ENCODE results near the gene ABCB10.
"Not testable (repeated sequence)": the region's sequence is repeated elsewhere in the genome, so short reads cannot be mapped to it uniquely, and the experiment has no call there.

ABCB10 gene

DNA sequence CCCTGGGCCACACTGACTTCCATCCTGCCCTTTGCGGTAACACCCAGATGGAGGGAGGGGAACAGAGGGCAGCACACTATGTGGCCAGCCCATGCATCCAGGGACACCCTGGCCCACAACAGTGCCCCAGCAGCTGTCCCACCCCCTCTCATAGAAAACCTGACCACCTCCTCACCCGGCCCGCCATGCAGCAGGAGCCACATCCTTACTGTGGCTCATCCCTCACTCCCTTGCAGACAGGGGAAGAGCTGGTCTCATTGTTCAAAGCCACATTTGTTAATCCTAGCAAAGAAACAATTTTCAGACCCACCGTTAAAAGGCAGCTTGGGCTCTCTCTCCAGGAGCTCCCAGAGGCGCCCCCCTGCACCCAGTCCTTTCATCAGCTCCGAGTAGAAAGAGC, 27.2 kb downstream of the ABCB10 start:
- no peak for DNase-seq

DNA sequence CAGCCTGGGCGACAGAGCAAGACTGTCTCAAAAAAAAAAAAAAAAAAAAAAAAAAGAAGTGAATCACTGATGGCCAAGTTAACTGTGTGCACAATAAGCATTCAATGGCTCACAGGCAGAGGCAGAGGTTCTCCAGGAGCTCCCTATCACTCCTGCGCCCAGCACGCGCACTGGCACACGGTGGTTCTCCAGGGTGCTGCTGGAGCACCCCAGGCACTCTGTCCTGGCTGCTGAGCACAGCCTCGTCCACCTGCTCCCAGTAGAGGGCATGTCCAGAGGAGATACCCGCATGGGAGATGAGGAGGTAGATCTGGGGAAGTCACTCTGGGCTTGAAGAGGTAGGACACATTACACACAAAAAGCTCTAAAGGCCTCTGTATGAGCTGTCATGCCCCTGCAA, 28.9 kb downstream of the ABCB10 start:
- no peak for DNase-seq

DNA sequence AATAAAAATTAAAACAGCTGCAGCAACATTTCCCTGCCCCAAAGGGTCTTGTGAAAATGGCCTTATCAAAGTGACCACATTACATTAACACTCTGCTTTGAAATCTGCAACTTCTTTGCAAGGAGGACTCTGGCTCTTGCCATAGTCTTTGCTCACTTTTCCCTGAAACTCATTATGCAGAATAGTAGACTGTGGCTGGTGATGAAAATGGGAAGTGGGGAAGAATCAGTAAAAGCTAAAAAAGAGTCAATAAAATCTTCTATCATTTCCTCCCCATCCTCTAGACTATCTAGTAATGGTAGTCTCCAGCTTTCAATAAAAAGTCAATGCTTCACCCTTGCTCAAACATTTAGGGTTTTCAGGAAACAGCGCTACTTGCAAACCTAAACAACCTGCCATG, 31.8 kb downstream of the ABCB10 start:
- DNase-seq, result no peak

DNA sequence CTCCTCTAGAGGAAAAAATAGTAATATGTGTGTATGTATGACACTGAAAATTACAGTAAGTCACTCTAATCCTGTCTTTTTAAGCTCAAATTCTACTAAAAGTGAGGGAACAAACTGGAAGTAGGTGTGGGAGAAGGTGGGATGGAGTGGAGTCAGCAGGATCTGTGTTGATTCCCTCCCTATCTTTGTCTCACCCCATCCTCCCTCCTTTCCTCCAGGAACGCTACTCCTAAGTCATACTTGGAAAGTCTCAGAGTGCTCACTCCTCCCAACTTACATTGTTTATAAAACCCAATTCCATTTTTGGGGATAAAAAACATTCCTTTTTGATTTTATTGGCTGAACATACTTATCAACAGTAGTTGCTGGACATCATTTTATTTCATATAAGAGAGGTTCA, 35.5 kb downstream of the ABCB10 start:
- DNase-seq, result no peak

DNA sequence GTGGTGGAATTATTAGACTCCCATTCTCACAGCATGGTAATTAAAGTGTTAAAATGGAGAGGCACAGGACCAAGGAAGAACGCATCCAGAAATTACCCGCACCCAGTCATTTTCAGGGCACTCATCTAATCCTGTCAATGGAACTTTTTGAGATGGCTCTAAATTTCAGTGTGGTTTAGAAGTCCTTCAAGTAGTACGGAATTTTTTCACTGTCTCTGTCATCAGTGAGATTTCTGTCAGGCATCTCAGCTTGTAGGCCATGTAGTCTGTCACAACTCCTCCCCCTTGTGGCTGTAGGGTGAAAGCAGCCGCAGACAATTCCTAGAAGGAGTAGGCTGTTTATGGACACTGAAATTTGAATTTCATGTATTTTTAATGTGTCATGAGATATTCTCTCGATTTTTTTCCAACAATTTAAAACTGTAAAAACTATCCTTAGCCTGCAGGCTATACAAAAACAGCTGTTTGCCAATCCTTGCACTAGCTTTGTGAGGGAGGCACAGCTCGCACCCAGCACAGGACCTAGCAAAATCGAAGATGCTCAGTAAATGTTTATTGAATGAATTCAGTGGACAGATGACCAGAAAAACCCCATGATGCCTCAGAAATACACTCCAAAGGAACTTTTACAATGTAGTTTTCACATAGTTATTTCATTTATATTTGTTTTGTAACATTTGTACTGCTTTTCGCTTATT, 43.8 kb downstream of the ABCB10 start:
- peak; percentile 65 for DNase-seq

DNA sequence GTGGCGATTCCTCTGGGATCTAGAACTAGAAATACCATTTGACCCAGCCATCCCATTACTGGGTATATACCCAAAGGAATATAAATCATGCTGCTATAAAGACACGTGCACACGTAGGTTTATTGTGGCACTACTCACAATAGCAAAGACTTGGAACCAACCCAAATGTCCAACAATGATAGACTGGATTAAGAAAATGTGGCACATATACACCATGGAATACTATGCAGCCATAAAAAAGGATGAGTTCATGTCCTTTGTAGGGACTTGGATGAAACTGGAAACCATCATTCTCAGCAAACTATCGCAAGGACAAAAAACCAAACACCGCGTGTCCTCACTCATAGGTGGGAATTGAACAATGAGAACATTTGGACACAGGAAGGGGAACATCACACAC, 46.9 kb downstream of the ABCB10 start:
- DNase-seq, result not testable (repeated sequence)

DNA sequence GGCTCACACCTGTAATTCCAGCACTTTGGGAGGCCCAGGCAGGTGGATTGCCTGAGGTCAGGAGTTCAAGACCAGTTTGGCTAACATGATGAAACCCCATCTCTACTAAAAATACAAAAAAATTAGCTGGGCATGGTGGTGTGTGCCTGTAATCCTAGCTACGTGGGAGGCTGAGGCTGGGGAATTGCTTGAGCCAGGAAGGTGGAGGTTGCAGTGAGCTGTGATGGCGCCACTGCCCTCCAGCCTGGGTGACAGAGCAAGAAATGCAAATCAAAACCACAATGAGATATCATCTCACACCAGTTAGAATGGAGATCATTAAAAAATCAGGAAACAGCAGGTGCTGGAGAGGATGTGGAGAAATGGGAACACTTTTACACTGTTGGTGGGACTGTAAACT, 47.3 kb downstream of the ABCB10 start:
- not testable (repeated sequence) for DNase-seq

DNA sequence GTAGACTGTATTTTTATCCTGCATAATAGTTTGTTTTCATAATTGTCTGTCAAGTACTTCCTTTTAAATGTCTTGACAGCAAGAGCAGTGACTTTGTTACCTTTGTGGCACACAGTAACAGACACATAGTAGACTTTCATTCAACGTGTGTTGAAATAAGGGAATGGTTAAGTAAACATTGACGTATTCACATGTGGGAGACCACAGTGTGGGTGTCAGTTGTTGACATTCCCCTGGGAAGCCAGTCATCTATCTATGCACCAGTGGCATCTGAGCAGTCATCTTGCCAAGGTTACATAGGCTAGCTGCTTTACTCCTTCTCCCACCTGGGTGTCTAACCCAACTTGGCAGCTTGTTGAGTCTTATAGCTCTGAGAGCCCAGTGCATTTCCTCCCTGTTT, 48.9 kb downstream of the ABCB10 start:
- no peak for DNase-seq

DNA sequence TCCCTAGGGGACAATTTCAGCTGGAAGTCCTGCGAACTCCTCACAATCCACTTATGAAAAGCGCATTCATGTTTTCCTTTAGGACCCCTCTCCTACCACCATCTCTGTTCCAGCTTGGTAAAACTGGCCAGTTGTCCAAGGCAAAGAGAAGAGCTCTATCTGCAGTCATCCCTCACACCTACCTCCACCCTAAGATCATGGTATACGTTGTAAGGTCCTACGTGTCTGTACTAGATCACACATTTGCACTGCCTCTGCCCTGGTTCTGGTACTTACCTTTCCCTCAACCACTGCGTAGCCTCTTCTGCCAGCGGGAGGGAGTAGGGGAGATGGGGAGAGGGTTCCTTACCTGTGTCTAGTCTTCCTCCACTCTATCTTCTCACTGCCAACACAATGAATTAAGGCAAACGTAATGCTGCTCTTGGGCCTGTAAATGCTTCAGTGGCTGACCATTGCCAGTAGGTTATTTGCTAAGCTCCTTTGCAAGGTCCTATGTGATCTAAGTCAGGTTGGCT, 49.6 kb downstream of the ABCB10 start:
- no peak for DNase-seq

DNA sequence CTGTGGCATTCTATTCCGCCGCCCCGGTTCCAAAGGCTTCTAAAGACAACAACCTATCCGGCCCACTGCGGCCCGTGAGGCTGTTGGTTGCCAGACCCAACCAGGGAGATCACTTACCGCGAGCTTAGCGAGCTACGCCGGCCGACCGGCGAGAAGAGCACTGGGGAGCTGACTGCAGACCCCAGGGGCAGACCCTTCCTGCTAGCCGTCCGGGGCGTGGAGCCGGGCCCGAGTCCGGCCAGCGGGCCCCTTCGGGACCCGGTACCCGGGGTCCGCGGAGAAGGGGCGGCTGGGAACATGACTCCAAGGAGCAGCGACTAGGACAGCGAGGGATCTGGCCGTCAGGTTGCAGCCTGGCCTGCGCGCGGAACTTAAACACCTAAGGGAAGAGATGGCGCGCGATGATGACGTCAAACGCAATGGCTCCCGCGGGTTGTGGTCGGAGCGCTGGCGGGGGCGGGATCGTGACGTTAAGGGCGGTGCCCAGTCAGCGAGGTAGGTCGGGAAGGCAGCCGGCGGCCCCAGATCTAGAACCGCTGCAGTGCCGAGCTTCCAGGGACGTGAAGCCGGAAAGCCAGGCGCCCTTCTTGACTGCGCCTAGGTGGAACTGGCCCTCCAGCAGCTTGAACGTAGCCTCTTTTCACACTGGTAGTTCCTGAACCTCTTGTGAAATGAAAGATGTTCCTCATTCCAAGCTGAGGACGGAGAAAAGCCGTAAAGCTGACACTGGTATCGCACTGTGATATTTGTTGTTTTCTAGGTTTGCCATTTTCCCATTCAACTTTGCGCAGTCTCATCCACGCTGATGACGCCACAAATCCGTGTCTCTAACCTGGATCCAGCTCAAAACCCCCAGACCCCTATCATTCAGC, 50.3 kb downstream of the ABCB10 start, which contains the start of gene NUP133:
Gene NUP133 (minus strand): TSS at position 391 of the 872 bp plus-strand sequence. CDS start 92 bp downstream, at position 299.
- DNase-seq, result peak; percentile 98

DNA sequence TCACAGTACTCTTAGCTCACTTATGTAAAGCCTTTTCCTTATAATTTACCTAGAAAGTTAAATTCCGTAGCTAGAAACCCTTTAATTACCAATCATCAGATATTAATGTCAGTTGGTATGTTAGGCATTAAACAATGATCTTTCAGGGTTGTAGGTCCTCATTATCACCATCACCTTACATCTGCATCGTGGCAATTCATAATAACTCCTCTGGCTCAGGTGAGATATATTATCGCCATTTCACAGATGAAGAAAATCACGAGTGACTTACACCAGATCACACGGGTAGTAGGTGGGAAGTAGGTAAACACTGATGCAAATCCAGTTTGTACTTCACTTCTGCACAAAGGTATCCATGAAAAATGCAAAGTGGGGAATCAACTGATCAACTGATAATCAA, 51.0 kb downstream of the ABCB10 start:
- DNase-seq, result no peak

DNA sequence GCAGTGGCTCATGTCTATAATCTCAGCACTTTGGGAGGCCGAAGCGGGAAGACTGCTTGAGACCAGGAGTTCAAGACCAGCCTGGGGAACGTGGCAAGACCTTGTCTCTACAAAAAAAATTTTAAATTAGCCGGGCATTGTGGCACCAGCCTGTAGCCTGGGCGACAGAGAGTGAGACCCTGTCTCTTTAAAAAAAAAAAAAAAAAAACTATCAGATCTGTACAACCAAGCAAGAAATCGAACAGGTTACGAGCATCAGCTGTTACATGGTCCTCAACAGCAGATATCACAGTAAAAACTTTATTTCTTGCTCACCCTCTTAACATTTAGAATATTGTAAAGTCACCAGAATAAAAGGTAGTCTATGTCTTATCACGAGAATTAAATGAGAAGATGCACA, 51.9 kb downstream of the ABCB10 start:
- DNase-seq, result no peak

DNA sequence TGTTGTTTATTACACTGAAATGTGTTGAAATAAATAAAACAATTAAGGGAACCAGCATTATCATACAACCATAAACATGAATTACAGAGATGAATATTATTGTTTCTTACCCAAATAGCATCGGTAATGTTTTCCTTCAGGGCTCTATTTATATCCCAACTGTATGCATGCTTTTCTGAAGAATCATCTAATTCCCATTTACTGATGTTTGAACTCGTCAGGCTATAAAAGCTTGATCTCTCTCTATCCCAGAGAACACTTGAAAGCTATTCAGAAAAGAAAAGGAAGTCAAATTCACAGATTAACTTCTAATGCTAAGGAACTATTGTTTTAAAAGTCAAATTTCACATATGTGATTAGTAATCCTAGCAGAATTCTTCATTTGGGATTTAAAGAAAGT, 62.7 kb downstream of the ABCB10 start:
- DNase-seq, result no peak

DNA sequence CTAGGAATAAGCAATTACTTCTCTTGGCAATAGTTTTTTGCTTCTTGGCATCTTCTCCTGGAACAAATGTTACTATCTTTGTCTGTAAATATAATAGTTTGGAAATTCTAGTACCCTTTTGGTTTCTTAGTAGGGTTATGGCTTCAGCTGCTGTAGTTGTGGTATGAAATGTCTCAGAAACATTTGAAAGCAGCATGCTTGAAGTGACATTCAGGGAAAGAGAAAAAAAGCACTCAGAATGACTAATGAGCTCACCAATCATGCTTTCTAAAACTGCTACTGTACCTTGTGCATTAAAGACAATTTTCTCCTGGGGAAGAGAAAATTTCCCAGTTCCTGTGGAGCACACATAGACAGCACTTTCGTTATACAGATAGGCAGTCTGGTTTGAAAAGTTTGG, 71.3 kb downstream of the ABCB10 start:
- no peak for DNase-seq

DNA sequence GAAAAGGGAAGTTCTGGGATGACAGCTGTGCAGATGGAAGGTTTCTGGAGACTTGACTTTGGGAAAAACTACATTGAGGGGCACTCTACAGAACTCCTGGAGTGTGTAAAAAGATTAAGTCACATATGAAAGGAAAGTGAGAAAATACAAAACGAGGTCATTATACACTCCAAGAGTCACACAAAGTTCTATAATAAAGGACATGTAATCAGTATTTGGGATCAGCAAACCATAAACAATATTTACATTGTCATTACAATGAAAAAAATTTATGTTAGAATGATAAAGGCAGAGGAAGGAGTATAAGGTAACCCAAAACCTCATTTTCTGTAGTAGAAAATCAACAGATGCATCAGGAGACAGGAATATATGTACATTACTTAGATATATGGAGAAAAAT, 73.2 kb downstream of the ABCB10 start:
- no peak for DNase-seq

DNA sequence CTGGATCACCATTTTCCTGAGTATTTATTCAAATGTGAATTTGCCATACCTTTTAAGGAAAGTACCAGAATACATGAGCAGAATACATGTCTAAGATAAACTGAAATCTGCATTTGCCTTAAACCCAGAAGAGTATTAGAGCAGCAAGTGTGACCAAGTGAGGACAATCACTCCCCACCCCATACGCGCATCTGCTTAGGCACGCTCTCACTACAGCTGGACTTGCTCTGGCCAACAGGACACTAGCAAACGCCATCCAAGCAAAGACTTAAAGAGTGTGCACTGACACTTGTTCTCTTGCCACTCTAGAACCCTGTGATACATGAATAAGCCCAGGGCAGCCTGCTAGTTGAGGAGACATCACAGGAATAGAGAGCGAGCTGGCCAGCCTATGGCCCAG, 76.0 kb downstream of the ABCB10 start:
- no peak for DNase-seq

DNA sequence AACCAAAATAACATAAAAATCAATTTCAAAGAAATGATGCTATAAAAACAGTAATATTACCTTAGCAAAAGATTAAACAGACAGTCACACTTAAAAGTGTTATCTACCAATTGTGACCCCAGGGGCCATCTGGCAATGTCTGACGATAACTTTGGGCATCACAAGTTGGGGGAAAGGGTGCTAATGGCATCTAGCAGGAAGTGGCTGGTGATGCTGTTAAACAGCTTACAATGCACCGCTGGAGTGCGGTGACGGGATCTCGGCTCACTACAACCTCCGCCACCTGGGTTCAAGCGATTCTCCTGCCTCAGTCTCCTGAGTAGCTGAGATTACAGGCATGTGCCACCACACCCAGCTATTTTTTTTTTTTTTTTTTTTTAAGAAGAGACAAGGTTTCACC, 78.0 kb downstream of the ABCB10 start:
- DNase-seq, result no peak

DNA sequence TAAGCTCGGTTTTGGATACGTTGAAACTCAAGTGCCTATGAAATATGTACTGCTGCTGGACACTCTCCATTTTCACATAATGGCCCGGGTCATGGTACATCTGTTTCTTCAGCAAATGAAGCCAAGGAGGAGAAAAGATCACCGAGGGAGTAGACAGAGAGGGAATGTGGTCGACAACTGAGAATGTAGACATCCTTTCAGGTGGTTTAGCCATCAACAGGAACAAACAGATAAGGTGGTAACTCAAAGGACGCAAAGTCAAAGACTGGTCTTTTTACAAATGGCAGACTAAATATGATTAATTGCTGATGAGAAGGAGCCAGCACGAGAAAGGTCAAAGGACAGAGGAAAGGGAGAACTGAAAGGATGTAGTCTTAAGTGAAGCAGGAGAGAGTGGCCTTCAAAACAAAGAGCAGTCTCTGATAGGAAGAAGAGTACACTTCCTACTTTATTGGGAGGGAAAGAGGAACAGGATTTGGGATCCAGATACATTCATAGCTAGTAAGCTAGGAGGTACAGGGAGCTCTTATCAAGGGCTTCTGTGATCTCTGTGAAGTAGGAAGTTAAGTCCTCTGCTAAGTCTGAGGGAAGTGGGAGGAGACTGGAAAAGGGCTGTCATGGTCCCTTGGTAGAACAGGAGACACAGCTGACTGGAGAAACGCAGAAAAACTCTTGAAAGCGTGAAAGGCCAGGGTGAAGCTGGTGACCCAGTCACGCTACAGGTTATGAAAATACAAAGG, 78.7 kb downstream of the ABCB10 start:
- no peak for DNase-seq

DNA sequence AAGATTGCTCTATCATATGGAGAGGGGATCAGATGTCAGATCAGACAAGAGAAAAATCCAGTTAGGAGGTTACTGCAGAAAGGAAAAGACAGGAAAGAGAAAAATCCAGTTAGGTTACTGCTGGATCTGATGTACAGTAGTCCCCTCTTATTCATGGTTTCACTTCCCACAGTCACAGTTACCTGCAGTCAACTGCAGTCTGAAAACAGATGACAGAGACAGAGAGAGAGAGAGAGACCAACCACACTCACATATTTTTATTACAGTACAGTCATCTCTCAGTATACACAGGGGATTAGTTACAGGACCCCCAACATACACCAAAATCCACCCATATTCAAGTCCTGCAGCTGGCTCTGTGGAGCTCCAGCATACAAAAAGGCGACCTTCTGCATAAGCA, 79.7 kb downstream of the ABCB10 start:
- no peak for DNase-seq

DNA sequence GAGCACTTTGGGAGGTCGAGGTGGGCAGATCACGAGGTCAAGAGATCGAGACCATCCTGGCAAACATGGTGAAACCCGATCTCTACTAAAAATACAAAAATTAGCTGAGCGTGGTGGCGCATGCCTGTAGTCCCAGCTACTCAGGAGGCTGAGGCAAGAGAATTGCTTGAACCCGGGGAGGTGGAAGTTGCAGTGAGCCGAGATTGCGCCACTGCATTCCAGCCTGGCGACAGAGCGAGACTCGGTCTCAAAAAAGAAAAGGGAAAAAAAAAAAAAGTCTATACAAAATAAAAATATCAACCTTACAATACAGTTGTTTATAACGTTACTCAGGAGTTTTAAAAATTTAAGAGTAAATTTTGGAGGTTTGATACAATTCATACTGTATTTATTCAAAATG, 82.6 kb downstream of the ABCB10 start:
- not testable (repeated sequence) for DNase-seq

DNA sequence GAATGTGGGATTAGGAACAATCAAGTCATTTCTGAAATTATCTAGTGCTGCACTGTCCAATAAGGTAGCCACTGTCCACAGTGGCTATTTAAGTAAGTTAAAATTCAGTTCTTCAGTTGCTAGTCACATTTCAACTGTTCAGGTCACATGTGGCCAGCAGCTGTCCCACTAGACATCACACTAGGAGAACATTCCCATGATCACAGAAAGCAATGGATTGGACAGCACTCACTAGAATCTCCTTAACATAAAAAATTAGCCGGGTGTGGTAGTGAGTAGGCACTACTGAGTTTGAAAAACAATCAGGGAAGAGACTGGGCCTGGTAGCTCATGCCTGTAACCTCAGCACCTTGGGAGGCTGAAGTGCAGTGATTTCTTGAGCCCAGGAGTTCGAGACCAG, 84.0 kb downstream of the ABCB10 start:
- DNase-seq, result no peak

DNA sequence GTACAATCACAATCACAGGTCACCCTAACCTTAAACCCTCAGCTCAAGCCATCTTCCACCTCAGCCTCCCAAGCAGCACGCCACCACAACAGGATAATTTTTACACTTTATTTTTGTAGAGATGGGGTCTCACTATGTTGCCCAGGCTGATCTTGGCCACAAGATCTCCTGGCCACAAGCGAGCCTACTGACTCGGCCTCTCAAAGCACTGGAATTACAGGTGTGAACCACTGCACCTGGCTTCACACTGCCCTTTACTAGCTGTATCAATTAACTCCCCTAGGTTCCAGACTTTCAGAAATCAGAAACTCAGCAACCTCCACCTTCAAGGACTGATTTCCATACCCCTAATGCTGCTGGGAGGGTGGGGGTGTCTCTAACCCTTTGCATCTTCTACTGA, 87.3 kb downstream of the ABCB10 start:
- no peak for DNase-seq

DNA sequence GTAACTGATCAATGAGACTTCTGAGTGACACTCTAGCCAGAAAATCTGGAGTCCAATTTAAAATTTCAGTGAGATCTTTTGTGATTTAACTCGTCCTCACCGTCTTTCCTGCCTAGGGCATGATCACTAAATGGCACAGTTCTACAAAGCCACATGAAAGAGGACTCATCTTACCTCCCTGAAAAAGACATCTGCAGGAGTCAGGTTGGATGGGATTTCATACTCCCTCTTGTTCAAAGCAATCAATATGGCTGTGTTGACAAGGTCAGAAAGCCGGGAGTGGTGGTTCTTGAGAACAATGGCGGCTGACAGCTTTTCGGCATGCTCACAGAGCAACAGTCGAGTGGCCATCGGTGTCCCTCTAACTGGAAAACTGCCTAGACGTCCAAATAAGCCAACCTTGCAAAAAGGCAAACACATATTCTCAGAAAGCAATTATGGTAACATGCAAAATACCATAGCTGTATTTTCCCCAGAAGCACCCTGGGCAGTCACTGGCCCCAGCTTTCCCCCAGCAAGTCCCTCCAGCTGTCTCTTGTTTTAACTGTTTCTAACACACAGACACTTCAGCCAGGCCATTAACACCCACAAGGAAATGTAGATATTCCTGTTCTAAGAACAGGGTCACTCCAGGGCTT, 88.0 kb downstream of the ABCB10 start:
- DNase-seq, result no peak
